ENCODE results near the gene MNX1.

GRCh38 chr7:157016352-157017041, 6.0 kb upstream of the MNX1 start:
- TF ChIP-seq, protein P1, sequence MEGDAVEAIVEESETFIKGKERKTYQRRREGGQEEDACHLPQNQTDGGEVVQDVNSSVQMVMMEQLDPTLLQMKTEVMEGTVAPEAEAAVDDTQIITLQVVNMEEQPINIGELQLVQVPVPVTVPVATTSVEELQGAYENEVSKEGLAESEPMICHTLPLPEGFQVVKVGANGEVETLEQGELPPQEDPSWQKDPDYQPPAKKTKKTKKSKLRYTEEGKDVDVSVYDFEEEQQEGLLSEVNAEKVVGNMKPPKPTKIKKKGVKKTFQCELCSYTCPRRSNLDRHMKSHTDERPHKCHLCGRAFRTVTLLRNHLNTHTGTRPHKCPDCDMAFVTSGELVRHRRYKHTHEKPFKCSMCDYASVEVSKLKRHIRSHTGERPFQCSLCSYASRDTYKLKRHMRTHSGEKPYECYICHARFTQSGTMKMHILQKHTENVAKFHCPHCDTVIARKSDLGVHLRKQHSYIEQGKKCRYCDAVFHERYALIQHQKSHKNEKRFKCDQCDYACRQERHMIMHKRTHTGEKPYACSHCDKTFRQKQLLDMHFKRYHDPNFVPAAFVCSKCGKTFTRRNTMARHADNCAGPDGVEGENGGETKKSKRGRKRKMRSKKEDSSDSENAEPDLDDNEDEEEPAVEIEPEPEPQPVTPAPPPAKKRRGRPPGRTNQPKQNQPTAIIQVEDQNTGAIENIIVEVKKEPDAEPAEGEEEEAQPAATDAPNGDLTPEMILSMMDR (IDR thresholded peaks at IDR 0.05) = no peak
- TF ChIP-seq POLR2A (IDR thresholded peaks at IDR 0.05) (no peak), EP300 (IDR thresholded peaks at IDR 0.05) (no peak)
